HCT116 (cell line): ENCODE data around the gene NOS3. TPM values are rescaled to one million over a fixed set of nuclear protein-coding genes. Genes with fewer than 3 reads are reported as not detected.

ENCODE experiments used
- ATAC-seq: fragments of 200-7000 bp; cut with Tn5 transposase; 2 replicates; pipeline ENCODE4 v1.9.1; 2020; ENCODE audit warnings: mild to moderate bottlenecking, moderate library complexity
- BruUV-seq: library from RNA; stranded (reverse); fragments of 400-500 nt; replicated peaks from 2 replicates; lab custom pipeline; 2021; lab: Mats Ljungman, UMichigan
- CTCF ChIA-PET: fragments of 300-600 bp; sonication (Branson Sonifier 250); formaldehyde crosslinking; loops from one replicate; lab custom pipeline; 2021; ENCODE audit warnings: antibody characterized with exemption; lab: Charles Lee
- POLR2A ChIA-PET: fragments of 300-600, 350-600 bp; sonication (Branson Sonifier 250); formaldehyde crosslinking; loops from one replicate; lab custom pipeline; 2021; ENCODE audit warnings: antibody characterized with exemption; lab: Charles Lee
- RAD21 ChIA-PET, 2 experiments: fragments of 300-600 bp; sonication (Branson Sonifier 250); formaldehyde crosslinking; loops; one replicate each; lab custom pipeline; 2023; ENCODE audit warnings: low total read pairs in 2 of 2; ENCODE audit not compliant: uncharacterized antibody in 2 of 2, unreplicated experiment in 2 of 2, low non-redundant PET in 1 of 2; lab: Charles Lee
- DNase-seq: peaks from one replicate; pipeline ENCODE4 v3.0.0-alpha.2; 2010; ENCODE audit warnings: low read depth, low spot score
- H2AFZ ChIP-seq: fragments of 200-600 bp; shearing (Covaris generic), sonication (generic); 2 replicates; pipeline ENCODE4 v1.6.1; 2017; ENCODE audit warnings: low read depth, mixed run types, mixed read lengths, antibody characterized with exemption, low read length; ENCODE audit not compliant: poor library complexity, severe bottlenecking
- H3K27ac ChIP-seq: 2 replicates; pipeline ENCODE4 v1.5.1; 2012; ENCODE audit warnings: low read depth, low read length
- H3K27me3 ChIP-seq: fragments of 200-600 bp; sonication (generic); 2 replicates; pipeline ENCODE4 v1.6.1; 2016; ENCODE audit warnings: mixed run types, low read length, mixed read lengths; ENCODE audit not compliant: insufficient read depth
- H3K36me3 ChIP-seq, 2 experiments: fragments of 200-500 bp in 1 of 2; fragments of 200-600 bp in 1 of 2; sonication (Bioruptor generic) in 1 of 2; sonication (generic) in 1 of 2; 2 replicates each; pipeline versions ENCODE4 v1.5.1 to v1.6.1; 2014 to 2016; ENCODE audit warnings: low read length in 2 of 2, inconsistent platforms in 1 of 2, mixed read lengths in 1 of 2, mixed run types in 1 of 2; ENCODE audit not compliant: insufficient read depth in 2 of 2, control insufficient read depth in 1 of 2
- H3K4me1 ChIP-seq, 2 experiments: fragments of 200-600 bp in 1 of 2; sonication (generic) in 1 of 2; 2 replicates each; pipeline versions ENCODE4 v1.5.1 to v1.6.1; 2012 to 2017; ENCODE audit warnings: low read length in 2 of 2, inconsistent platforms in 1 of 2, mild to moderate bottlenecking in 1 of 2, mixed read lengths in 1 of 2, mixed run types in 1 of 2, moderate library complexity in 1 of 2; ENCODE audit not compliant: insufficient read depth in 2 of 2, control insufficient read depth in 1 of 2
- H3K4me2 ChIP-seq: fragments of 200-600 bp; sonication (generic); 2 replicates; pipeline ENCODE4 v1.6.1; 2017; ENCODE audit warnings: mixed run types, low read length, mixed read lengths
- H3K4me3 ChIP-seq, 2 experiments: fragments of 200-600 bp in 1 of 2; sonication (generic) in 1 of 2; replicated peaks in 1 of 2; 2 replicates each; pipeline ENCODE4 v1.5.1; 2011 to 2016; ENCODE audit warnings: low read length in 2 of 2, control low read depth in 1 of 2, low read depth in 1 of 2, mild to moderate bottlenecking in 1 of 2, mixed read lengths in 1 of 2, mixed run types in 1 of 2
- H3K79me2 ChIP-seq: fragments of 200-600 bp; sonication (generic); 2 replicates; pipeline ENCODE4 v1.6.1; 2017; ENCODE audit warnings: mild to moderate bottlenecking, mixed run types, low read length, moderate library complexity, mixed read lengths; ENCODE audit not compliant: insufficient read depth
- H3K9ac ChIP-seq: fragments of 200-600 bp; sonication (generic); 2 replicates; pipeline ENCODE4 v1.6.1; 2016; ENCODE audit warnings: low read length, mixed read lengths
- H3K9me2 ChIP-seq: fragments of 200-600 bp; sonication (generic), shearing (Covaris generic); 2 replicates; pipeline ENCODE4 v1.6.1; 2017; ENCODE audit warnings: mixed run types, mild to moderate bottlenecking, moderate library complexity; ENCODE audit not compliant: insufficient read depth
- H3K9me3 ChIP-seq, 2 experiments: fragments of 200-500 bp in 1 of 2; fragments of 200-600 bp in 1 of 2; sonication (Bioruptor generic) in 1 of 2; sonication (generic) in 1 of 2; 2 replicates each; pipeline ENCODE4 v1.6.1; 2014 to 2017; ENCODE audit warnings: low read length in 2 of 2, mixed read lengths in 2 of 2, inconsistent platforms in 1 of 2, low read depth in 1 of 2, mild to moderate bottlenecking in 1 of 2, mixed run types in 1 of 2, moderate library complexity in 1 of 2; ENCODE audit not compliant: control insufficient read depth in 1 of 2, insufficient read depth in 1 of 2
- H4K20me1 ChIP-seq: fragments of 200-600 bp; sonication (generic), shearing (Covaris generic); 2 replicates; pipeline ENCODE4 v1.6.1; 2017; ENCODE audit warnings: mixed run types, mild to moderate bottlenecking, moderate library complexity; ENCODE audit not compliant: insufficient read depth
- CEBPB ChIP-seq: IDR thresholded peaks from 2 replicates; pipeline ENCODE4 v1.6.1; 2012; ENCODE audit warnings: low read depth
- YY1 ChIP-seq: IDR thresholded peaks from 2 replicates; pipeline ENCODE4 v1.6.1; 2011; ENCODE audit warnings: low read length, low read depth, moderate library complexity, mild to moderate bottlenecking; ENCODE audit not compliant: insufficient replicate concordance; ENCODE audit errors: extremely low read depth
- ZFX ChIP-seq: fragments of 450-650 bp; IDR thresholded peaks from 2 replicates; pipeline ENCODE4 v1.6.1; 2017
- intact Hi-C: fragments of 100-400 bp; cut with micrococcal nuclease; formaldehyde crosslinking; loops from 2 replicates; pipeline ENCODE4 v1.10.0; 2022
- total RNA-seq: library from RNA; stranded (reverse); gene quantifications from one replicate; pipeline ENCODE4 v1.2.1, GENCODE V29; 2021; ENCODE audit not compliant: unreplicated experiment
- TF ChIP-seq, protein P1 (sequence below): IDR thresholded peaks from 2 replicates; pipeline ENCODE4 v1.6.1; 2012
- TF ChIP-seq, protein P2 (sequence below): IDR thresholded peaks from 2 replicates; pipeline ENCODE4 v1.6.1; 2012; ENCODE audit warnings: low read depth

The NOS3 gene
- total RNA-seq, 1 experiment from 2014 or later, result 35.8 TPM

DNA sequence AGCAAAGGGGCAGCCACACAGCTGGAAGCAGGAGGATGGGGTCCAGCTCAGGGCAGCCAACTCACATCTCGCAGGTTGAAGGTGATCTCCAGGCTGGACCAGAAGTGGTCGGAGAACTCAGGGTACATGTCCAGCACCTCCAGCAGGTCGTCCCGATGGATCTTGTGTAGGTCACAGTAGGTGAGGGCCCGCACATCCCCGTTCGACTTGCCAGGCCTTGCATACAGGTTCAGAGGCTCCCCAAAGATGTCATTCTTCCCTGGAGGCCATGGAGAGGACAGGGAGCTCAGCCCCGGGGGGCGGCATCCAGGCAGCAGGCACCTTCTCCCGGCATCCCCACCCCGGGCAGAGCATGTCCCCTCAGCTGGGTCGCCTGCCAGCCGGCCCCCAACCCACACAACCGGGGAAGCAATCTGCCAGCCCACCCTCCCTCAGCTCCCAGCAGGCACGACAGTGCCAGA is 42.0 kb upstream of the NOS3 start:
- Histone ChIP-seq H3K36me3 (no peaks in the 10 kb centered on the region), H2AFZ (no peak overlapping the region), H4K20me1 (no peaks in the 10 kb centered on the region), H3K9ac (no peak overlapping the region), H3K9me3 (no peaks in the 10 kb centered on the region), H3K4me1 (peaks cover 0 to 6% of the 10 kb centered on the region in 2 experiments; a peak in 1 of 4 replicates), H3K4me3 (no peak overlapping the region), H3K9me2 (no peaks in the 10 kb centered on the region), H3K79me2 (no peaks in the 10 kb centered on the region), H3K27me3 (no peaks in the 10 kb centered on the region), H3K27ac (no peak overlapping the region), H3K4me2 (no peak overlapping the region)
- POLR2A ChIA-PET, result no interaction called here
- ATAC-seq (no peak), DNase-seq (no peak)
- RAD21 ChIA-PET, result no interaction called here
- intact Hi-C loops, result no loop called here
- TF ChIP-seq YY1 (no peak), CEBPB (no peak)
- BruUV-seq, result no TSS peak
- CTCF ChIA-PET, result no interaction called here

DNA sequence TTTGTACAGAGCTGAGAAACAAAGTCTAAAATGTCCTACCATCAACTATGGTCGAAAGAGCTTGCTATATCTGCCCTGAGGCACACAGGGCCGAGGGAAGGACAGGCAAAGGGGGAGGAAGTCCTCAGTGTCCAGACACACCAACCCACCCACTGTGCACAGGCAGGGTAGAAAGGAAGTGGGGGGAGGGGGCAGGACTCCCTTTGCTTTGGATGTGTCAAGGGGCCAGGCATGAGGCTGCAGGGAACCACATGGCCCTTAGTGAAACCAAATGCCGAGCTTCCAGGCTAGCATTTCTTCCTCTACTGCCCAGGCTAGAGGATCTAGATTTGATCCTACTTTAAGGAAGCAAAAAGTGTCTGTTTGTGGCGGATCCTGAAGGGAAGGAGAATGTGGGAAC is 41.3 kb upstream of the NOS3 start:
- intact Hi-C loops, result no loop called here
- ChIA-PET POLR2A (no interaction called here), CTCF (no interaction called here), RAD21 (no interaction called here)
- no TSS peak for BruUV-seq
- DNase-seq (no peak), ATAC-seq (no peak)
- no peak overlapping the region for H3K4me2 ChIP-seq
- H3K4me3 ChIP-seq, result no peak overlapping the region
- H3K9me2 ChIP-seq, result no peaks in the 10 kb centered on the region
- H3K4me1 ChIP-seq, result no peaks in the 10 kb centered on the region
- no peaks in the 10 kb centered on the region for H3K9me3 ChIP-seq
- H3K27me3 ChIP-seq, result no peaks in the 10 kb centered on the region
- no peaks in the 10 kb centered on the region for H3K36me3 ChIP-seq
- TF ChIP-seq, protein P1, sequence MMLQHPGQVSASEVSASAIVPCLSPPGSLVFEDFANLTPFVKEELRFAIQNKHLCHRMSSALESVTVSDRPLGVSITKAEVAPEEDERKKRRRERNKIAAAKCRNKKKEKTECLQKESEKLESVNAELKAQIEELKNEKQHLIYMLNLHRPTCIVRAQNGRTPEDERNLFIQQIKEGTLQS, result no peak
- no peak for TF ChIP-seq ZFX
- TF ChIP-seq CEBPB, result no peak
- TF ChIP-seq, protein P2, sequence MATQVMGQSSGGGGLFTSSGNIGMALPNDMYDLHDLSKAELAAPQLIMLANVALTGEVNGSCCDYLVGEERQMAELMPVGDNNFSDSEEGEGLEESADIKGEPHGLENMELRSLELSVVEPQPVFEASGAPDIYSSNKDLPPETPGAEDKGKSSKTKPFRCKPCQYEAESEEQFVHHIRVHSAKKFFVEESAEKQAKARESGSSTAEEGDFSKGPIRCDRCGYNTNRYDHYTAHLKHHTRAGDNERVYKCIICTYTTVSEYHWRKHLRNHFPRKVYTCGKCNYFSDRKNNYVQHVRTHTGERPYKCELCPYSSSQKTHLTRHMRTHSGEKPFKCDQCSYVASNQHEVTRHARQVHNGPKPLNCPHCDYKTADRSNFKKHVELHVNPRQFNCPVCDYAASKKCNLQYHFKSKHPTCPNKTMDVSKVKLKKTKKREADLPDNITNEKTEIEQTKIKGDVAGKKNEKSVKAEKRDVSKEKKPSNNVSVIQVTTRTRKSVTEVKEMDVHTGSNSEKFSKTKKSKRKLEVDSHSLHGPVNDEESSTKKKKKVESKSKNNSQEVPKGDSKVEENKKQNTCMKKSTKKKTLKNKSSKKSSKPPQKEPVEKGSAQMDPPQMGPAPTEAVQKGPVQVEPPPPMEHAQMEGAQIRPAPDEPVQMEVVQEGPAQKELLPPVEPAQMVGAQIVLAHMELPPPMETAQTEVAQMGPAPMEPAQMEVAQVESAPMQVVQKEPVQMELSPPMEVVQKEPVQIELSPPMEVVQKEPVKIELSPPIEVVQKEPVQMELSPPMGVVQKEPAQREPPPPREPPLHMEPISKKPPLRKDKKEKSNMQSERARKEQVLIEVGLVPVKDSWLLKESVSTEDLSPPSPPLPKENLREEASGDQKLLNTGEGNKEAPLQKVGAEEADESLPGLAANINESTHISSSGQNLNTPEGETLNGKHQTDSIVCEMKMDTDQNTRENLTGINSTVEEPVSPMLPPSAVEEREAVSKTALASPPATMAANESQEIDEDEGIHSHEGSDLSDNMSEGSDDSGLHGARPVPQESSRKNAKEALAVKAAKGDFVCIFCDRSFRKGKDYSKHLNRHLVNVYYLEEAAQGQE, result no peak
- no peak overlapping the region for H2AFZ ChIP-seq
- H3K9ac ChIP-seq, result no peak overlapping the region
- H3K79me2 ChIP-seq, result no peaks in the 10 kb centered on the region
- H4K20me1 ChIP-seq, result no peaks in the 10 kb centered on the region
- H3K27ac ChIP-seq, result no peak overlapping the region
